PC-3 (cell line): ENCODE measurements around the gene ANKS1B. TPM values are rescaled to one million over a fixed set of nuclear protein-coding genes. Genes with fewer than 3 reads are reported as not detected.

Source experiments
- ATAC-seq: fragments of 200-7000 bp; cut with Tn5 transposase; 2 replicates; pipeline ENCODE4 v1.9.1; 2020; ENCODE audit warnings: mild to moderate bottlenecking, moderate library complexity
- BruUV-seq: library from RNA; stranded (reverse); fragments of 400-500 nt; replicated peaks from 2 replicates; lab custom pipeline; 2021; lab: Mats Ljungman, UMichigan
- CTCF ChIA-PET: fragments of 300-600 bp; sonication (Branson Sonifier 250); formaldehyde crosslinking; loops from one replicate; lab custom pipeline; 2022; ENCODE audit warnings: antibody characterized with exemption; lab: Charles Lee
- POLR2A ChIA-PET: fragments of 300-600 bp; sonication (Branson Sonifier 250); formaldehyde crosslinking; loops from one replicate; lab custom pipeline; 2022; ENCODE audit warnings: antibody characterized with exemption; ENCODE audit not compliant: unreplicated experiment; lab: Charles Lee
- DNase-seq: peaks from one replicate; pipeline ENCODE4 v3.0.0-alpha.2; 2015
- H2AFZ ChIP-seq: fragments of 300-600 bp; sonication (generic); 2 replicates; pipeline ENCODE4 v1.6.0; 2016; ENCODE audit warnings: antibody characterized with exemption, low read length
- H3F3A ChIP-seq: fragments of 300-600 bp; sonication (generic); one replicate; pipeline ENCODE4 v1.6.0; 2017; ENCODE audit warnings: antibody characterized with exemption, low read length, control low read depth, mild to moderate bottlenecking; ENCODE audit not compliant: unreplicated experiment
- H3K27ac ChIP-seq: fragments of 300-600 bp; sonication (generic); 2 replicates; pipeline ENCODE4 v1.5.1; 2016; ENCODE audit warnings: mild to moderate bottlenecking, low read length
- H3K27me3 ChIP-seq: fragments of 300-600 bp; sonication (generic); 2 replicates; pipeline ENCODE4 v1.6.1; 2016; ENCODE audit warnings: low read length, mixed read lengths
- H3K36me3 ChIP-seq: fragments of 300-600 bp; sonication (generic); 2 replicates; pipeline ENCODE4 v1.6.1; 2016; ENCODE audit warnings: low read depth, mixed run types, low read length, mixed read lengths
- H3K4me1 ChIP-seq: fragments of 300-600 bp; sonication (generic); 2 replicates; pipeline ENCODE4 v1.5.1; 2016; ENCODE audit warnings: low read length; ENCODE audit not compliant: insufficient read depth
- H3K4me2 ChIP-seq: fragments of 300-600 bp; sonication (generic); 2 replicates; pipeline ENCODE4 v1.6.0; 2016; ENCODE audit warnings: low read length
- H3K4me3 ChIP-seq: fragments of 300-600 bp; sonication (generic); 2 replicates; pipeline ENCODE4 v1.5.1; 2016; ENCODE audit warnings: mild to moderate bottlenecking, low read length, mixed read lengths
- H3K79me2 ChIP-seq: fragments of 300-600 bp; sonication (generic); 2 replicates; pipeline ENCODE4 v1.6.1; 2017; ENCODE audit warnings: low read length, mixed read lengths
- H3K9ac ChIP-seq: fragments of 300-600 bp; sonication (generic); 2 replicates; pipeline ENCODE4 v1.6.0; 2016; ENCODE audit warnings: mild to moderate bottlenecking, low read length
- H3K9me2 ChIP-seq: fragments of 300-600 bp; sonication (generic); replicated peaks from 2 replicates; pipeline ENCODE4 v1.6.1; 2016; ENCODE audit warnings: mixed run types, low read length, mixed read lengths
- H3K9me3 ChIP-seq: fragments of 300-600 bp; sonication (generic); 2 replicates; pipeline ENCODE4 v1.6.1; 2016; ENCODE audit warnings: low read length, mixed read lengths
- H4K20me1 ChIP-seq: fragments of 300-600 bp; sonication (generic); 2 replicates; pipeline ENCODE4 v1.6.1; 2016; ENCODE audit warnings: low read length, mixed read lengths
- CTCF ChIP-seq: fragments of 300-600 bp; sonication (generic); conservative IDR thresholded peaks from 2 replicates; pipeline ENCODE4 v1.5.1; 2017; ENCODE audit warnings: antibody characterized with exemption, low read depth, mild to moderate bottlenecking, low read length
- EZH2 ChIP-seq: fragments of 300-600 bp; sonication (generic); IDR thresholded peaks from one replicate; pipeline ENCODE4 v1.6.1; 2017; ENCODE audit warnings: antibody characterized with exemption, mild to moderate bottlenecking, low read length; ENCODE audit not compliant: unreplicated experiment
- EZH2phosphoT487 ChIP-seq: fragments of 300-600 bp; sonication (generic); IDR thresholded peaks from 2 replicates; pipeline ENCODE4 v1.6.1; 2018; ENCODE audit warnings: mild to moderate bottlenecking, antibody characterized with exemption, low read length, borderline replicate concordance
- intact Hi-C: fragments of 100-400 bp; cut with micrococcal nuclease; formaldehyde crosslinking; loops from 2 replicates; pipeline ENCODE4 v1.9.0; 2023
- total RNA-seq: library from RNA; depleted of rRNA; stranded (reverse); fragments of >200 nt; gene quantifications from 2 replicates; pipeline ENCODE4 v1.2.3, GENCODE V29; 2014

ANKS1B gene
- total RNA-seq, 1 experiment from 2014 or later, result 0.07 TPM

- no TSS peak for BruUV-seq
- TF ChIP-seq CTCF, result no peak
- no peak for TF ChIP-seq EZH2phosphoT487
- no peak for TF ChIP-seq EZH2
- no peak for ATAC-seq
- Histone ChIP-seq H3K9ac (no peak overlapping the region), H3K79me2 (no peaks in the 10 kb centered on the region), H3K36me3 (no peaks in the 10 kb centered on the region), H3K9me2 (no peaks in the 10 kb centered on the region), H3K9me3 (no peaks in the 10 kb centered on the region), H3K27me3 (peaks cover 68% of the 10 kb centered on the region), H3K4me2 (no peak overlapping the region), H3K4me1 (no peaks in the 10 kb centered on the region), H4K20me1 (no peaks in the 10 kb centered on the region), H2AFZ (no peak overlapping the region), H3K27ac (no peak overlapping the region), H3K4me3 (no peak overlapping the region), H3F3A (no peaks in the 10 kb centered on the region)
- POLR2A ChIA-PET, result no interaction called here
- DNase-seq, result no peak
- intact Hi-C loops, result no loop called here
- CTCF ChIA-PET, result no interaction called here
These were observed 1155.7 kb downstream of the ANKS1B start for GRCh38 chr12:98828802-98829600.

- CTCF ChIA-PET, result no interaction called here
- POLR2A ChIA-PET, result no interaction called here
- H3K36me3 ChIP-seq, result no peaks in the 10 kb centered on the region
- no TSS peak for BruUV-seq
- TF ChIP-seq CTCF (no peak), EZH2 (no peak), EZH2phosphoT487 (no peak)
- ATAC-seq (no peak), DNase-seq (no peak)
- H3K79me2 ChIP-seq, result no peaks in the 10 kb centered on the region
- H3K27me3 ChIP-seq, result peaks cover 49% of the 10 kb centered on the region
- intact Hi-C loops, result no loop called here
- no peaks in the 10 kb centered on the region for H3K4me1 ChIP-seq
- H3F3A ChIP-seq, result no peaks in the 10 kb centered on the region
- no peaks in the 10 kb centered on the region for H3K9me2 ChIP-seq
- H2AFZ ChIP-seq, result no peak overlapping the region
- H3K4me2 ChIP-seq, result no peak overlapping the region
- no peak overlapping the region for H3K4me3 ChIP-seq
- H3K27ac ChIP-seq, result no peak overlapping the region
- H3K9me3 ChIP-seq, result no peaks in the 10 kb centered on the region
- no peaks in the 10 kb centered on the region for H4K20me1 ChIP-seq
- H3K9ac ChIP-seq, result no peak overlapping the region
These were observed 1161.7 kb downstream of the ANKS1B start for GRCh38 chr12:98823012-98823411.

DNA sequence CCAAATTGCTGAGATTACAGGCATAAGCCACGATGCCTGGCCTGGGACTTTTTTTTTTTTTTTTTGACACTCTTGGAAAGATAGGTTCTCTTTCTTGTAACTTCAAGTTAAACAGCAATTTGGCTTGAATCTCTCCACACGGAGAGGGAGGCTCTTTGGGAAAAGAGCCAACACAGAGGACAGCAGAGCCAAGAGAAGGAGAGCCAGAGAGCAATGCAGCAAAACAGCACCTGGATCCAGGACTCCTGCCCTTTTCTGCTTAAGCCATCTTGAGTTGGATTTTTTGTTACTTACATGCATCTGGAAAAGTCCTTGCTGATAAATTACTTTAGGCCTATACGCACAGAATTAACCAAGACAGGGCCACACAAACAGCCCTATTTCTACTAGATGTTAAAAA is 1162.9 kb downstream of the ANKS1B start:
- H3K9ac ChIP-seq, result no peak overlapping the region
- H3K9me2 ChIP-seq, result no peaks in the 10 kb centered on the region
- no peak for DNase-seq
- ATAC-seq, result no peak
- intact Hi-C loops, result no loop called here
- H3K4me1 ChIP-seq, result no peaks in the 10 kb centered on the region
- no peaks in the 10 kb centered on the region for H3F3A ChIP-seq
- no peak overlapping the region for H3K4me3 ChIP-seq
- POLR2A ChIA-PET, result no interaction called here
- BruUV-seq, result no TSS peak
- CTCF ChIA-PET, result no interaction called here
- no peaks in the 10 kb centered on the region for H3K79me2 ChIP-seq
- H3K4me2 ChIP-seq, result no peak overlapping the region
- H4K20me1 ChIP-seq, result no peaks in the 10 kb centered on the region
- TF ChIP-seq EZH2, result no peak
- H3K36me3 ChIP-seq, result no peaks in the 10 kb centered on the region
- no peaks in the 10 kb centered on the region for H3K9me3 ChIP-seq
- H3K27ac ChIP-seq, result no peak overlapping the region
- peaks cover 46% of the 10 kb centered on the region for H3K27me3 ChIP-seq
- H2AFZ ChIP-seq, result no peak overlapping the region
